ENCODE data around the gene IMPACT. TPM values are rescaled to one million over a fixed set of nuclear protein-coding genes. Genes with fewer than 3 reads are reported as not detected.

IMPACT gene
- total RNA-seq, 4 donors from 2014 or later, result 14.7 to 26.2 (median 15.4) TPM

- Histone ChIP-seq H3K27me3 (no peaks in the 10 kb centered on the region), H3K9me3 (no peaks in the 10 kb centered on the region), H3K4me1 (peaks cover 6% of the 10 kb centered on the region), H3K27ac (no peak overlapping the region), H3K4me3 (no peak overlapping the region), H3K36me3 (no peaks in the 10 kb centered on the region)
- 89% methylated on average over 21 of the region's 21 CpGs for WGBS
- peak in 1 of 2 donors; percentile 34 for DNase-seq (ENCODE audit: low spot score in 2 of 2)
- TF ChIP-seq EP300 (IDR thresholded peaks at IDR 0.05) (no peak), POLR2AphosphoS5 (IDR thresholded peaks at IDR 0.05) (no peak), POLR2A (IDR thresholded peaks at IDR 0.05) (no peak), CTCF (IDR thresholded peaks at IDR 0.05) (no peak)
These were observed 65.7 kb downstream of the IMPACT start for GRCh38 chr18:24491927-24492834.

GRCh38 chr18:24494586-24494985 lies 68.1 kb downstream of the IMPACT start:
- DNase-seq (ENCODE audit: low spot score in 2 of 2), result no peak
- TF ChIP-seq POLR2A (IDR thresholded peaks at IDR 0.05), result no peak
- TF ChIP-seq POLR2AphosphoS5 (IDR thresholded peaks at IDR 0.05), result no peak
- TF ChIP-seq CTCF (IDR thresholded peaks at IDR 0.05), result no peak
- no peak for TF ChIP-seq EP300 (IDR thresholded peaks at IDR 0.05)
- Histone ChIP-seq H3K27ac (no peak overlapping the region), H3K36me3 (no peaks in the 10 kb centered on the region), H3K27me3 (no peaks in the 10 kb centered on the region), H3K9me3 (no peaks in the 10 kb centered on the region), H3K4me1 (no peaks in the 10 kb centered on the region), H3K4me3 (no peak overlapping the region)
- 93% methylated on average over 2 of the region's 2 CpGs for WGBS

GRCh38 chr18:24497031-24497754 lies 70.7 kb downstream of the IMPACT start:
- no peak for TF ChIP-seq CTCF (IDR thresholded peaks at IDR 0.05)
- no peak for TF ChIP-seq POLR2A (IDR thresholded peaks at IDR 0.05)
- no peak for TF ChIP-seq POLR2AphosphoS5 (IDR thresholded peaks at IDR 0.05)
- no peak for TF ChIP-seq EP300 (IDR thresholded peaks at IDR 0.05)
- no peak for DNase-seq (ENCODE audit: low spot score in 2 of 2)
- H3K27me3 ChIP-seq, result no peaks in the 10 kb centered on the region
- H3K9me3 ChIP-seq, result no peaks in the 10 kb centered on the region
- no peak overlapping the region for H3K4me3 ChIP-seq
- WGBS, result 67% methylated on average over 1 of the region's 1 CpG
- H3K36me3 ChIP-seq, result no peaks in the 10 kb centered on the region
- H3K4me1 ChIP-seq, result no peaks in the 10 kb centered on the region
- no peak overlapping the region for H3K27ac ChIP-seq

DNA sequence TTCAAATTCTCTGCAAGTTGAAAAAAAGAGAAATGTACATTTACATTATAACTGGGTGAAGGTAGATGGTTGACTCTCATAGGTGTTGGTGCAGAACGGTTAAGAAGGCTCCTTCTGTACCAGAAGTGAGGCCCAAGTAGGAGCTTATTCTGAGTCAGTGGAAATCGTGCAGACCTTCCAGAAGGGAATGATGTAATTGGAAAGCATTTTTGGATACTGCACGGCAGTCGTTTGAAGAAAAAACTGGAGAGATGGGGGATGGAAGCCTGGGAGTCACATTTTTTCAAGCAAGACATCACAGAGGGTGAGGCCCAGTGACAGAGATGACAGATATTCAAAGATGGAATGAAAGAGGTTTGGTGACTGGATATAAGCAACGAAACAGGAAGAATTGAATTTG lies 73.3 kb downstream of the IMPACT start:
- Histone ChIP-seq H3K36me3 (no peaks in the 10 kb centered on the region), H3K9me3 (no peaks in the 10 kb centered on the region), H3K4me3 (no peak overlapping the region), H3K27me3 (no peaks in the 10 kb centered on the region), H3K4me1 (no peaks in the 10 kb centered on the region), H3K27ac (no peak overlapping the region)
- DNase-seq (ENCODE audit: low spot score in 2 of 2), result no peak
- TF ChIP-seq POLR2A (IDR thresholded peaks at IDR 0.05), result no peak
- 58% methylated on average over 5 of the region's 5 CpGs for WGBS

DNA sequence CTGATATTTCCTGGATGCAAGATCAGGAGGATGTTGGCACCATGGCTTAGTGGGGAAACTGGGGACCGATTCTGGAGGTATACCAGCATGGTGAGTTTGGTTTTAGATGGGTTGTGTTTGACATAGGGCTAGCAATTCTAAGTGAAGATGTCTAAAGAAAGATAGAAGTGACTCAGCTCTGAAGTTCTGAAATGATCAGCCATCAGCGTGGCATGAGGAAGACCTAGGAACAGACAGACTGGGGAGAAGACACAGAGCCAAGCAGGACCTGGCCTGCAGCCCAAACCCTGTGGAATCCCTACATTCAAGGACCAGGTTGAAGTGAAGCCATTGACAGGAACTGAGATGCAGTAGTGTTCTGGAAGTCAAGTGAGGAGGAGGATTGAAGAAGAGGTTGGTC lies 73.7 kb downstream of the IMPACT start:
- WGBS, result 80% methylated on average over 2 of the region's 2 CpGs
- H3K27me3 ChIP-seq, result no peaks in the 10 kb centered on the region

More for the DNA sequence above, 73.7 kb downstream of the IMPACT start:
- TF ChIP-seq POLR2A (IDR thresholded peaks at IDR 0.05), result no peak
- no peak for TF ChIP-seq POLR2AphosphoS5 (IDR thresholded peaks at IDR 0.05)
- no peak for TF ChIP-seq CTCF (IDR thresholded peaks at IDR 0.05)
- no peak for TF ChIP-seq EP300 (IDR thresholded peaks at IDR 0.05)
- DNase-seq (ENCODE audit: low spot score in 2 of 2), result no peak
- H3K27ac ChIP-seq, result no peak overlapping the region
- no peaks in the 10 kb centered on the region for H3K4me1 ChIP-seq
- no peak overlapping the region for H3K4me3 ChIP-seq
- no peaks in the 10 kb centered on the region for H3K9me3 ChIP-seq
- no peaks in the 10 kb centered on the region for H3K36me3 ChIP-seq

All from suprapubic skin (tissue), 4 donors.